Stimulated activated CD4-positive, alpha-beta T cell treated with anti-CD3 and anti-CD28 coated beads, Interleukin-12 subunit alpha, Interleukin-12 subunit beta, amount 100 ng/mL, for 48 hours (primary cell): ENCODE data around the gene ZFAND6.

Experiments
- DNase-seq, 3 donors: peaks; one replicate each; pipeline ENCODE4 v3.0.0-alpha.2; 2020; ENCODE audit warnings: low read depth in 2 of 3, low spot score in 1 of 3

The ZFAND6 gene

GRCh38 chr15:80186597-80186996 is 127.1 kb downstream of the ZFAND6 start:
- DNase-seq, result no peak
